Brain microvascular endothelial cell (primary cell): ENCODE data around the gene VSTM5.
A peak's percentile ranks its signal among the peaks of the same experiment; 100 is the strongest.

Experiments
- DNase-seq: peaks from one replicate; pipeline ENCODE4 v3.0.0-alpha.2; 2020
- H3K27ac ChIP-seq: fragments of 250-450 bp; sonication (Bioruptor Pico); 2 replicates; pipeline ENCODE4 v1.5.1; 2020; ENCODE audit warnings: mild to moderate bottlenecking, moderate library complexity
- H3K27me3 ChIP-seq: fragments of 250-450 bp; sonication (Bioruptor Pico); replicated peaks from 2 replicates; pipeline ENCODE4 v1.5.1; 2020; ENCODE audit warnings: mild to moderate bottlenecking
- H3K36me3 ChIP-seq: fragments of 250-450 bp; sonication (Bioruptor Pico); replicated peaks from 2 replicates; pipeline ENCODE4 v1.5.1; 2020; ENCODE audit warnings: mild to moderate bottlenecking
- H3K4me3 ChIP-seq: 2 replicates; pipeline ENCODE4 v1.5.1; 2011; ENCODE audit warnings: low read depth, mild to moderate bottlenecking, control low read depth, low read length, moderate library complexity
- CTCF ChIP-seq: IDR thresholded peaks from 2 replicates; pipeline ENCODE4 v1.5.1; 2011; ENCODE audit warnings: low read depth, mild to moderate bottlenecking, moderate library complexity, low read length, control low read depth, inconsistent platforms; ENCODE audit errors: missing control alignments
- in situ Hi-C: cut with HindIII; loops from 2 replicates; pipeline ENCODE4 v1.10.0; 2017; ENCODE audit warnings: low sequenced_read_pairs, low pct_ligation_motif_present

Gene VSTM5

DNA sequence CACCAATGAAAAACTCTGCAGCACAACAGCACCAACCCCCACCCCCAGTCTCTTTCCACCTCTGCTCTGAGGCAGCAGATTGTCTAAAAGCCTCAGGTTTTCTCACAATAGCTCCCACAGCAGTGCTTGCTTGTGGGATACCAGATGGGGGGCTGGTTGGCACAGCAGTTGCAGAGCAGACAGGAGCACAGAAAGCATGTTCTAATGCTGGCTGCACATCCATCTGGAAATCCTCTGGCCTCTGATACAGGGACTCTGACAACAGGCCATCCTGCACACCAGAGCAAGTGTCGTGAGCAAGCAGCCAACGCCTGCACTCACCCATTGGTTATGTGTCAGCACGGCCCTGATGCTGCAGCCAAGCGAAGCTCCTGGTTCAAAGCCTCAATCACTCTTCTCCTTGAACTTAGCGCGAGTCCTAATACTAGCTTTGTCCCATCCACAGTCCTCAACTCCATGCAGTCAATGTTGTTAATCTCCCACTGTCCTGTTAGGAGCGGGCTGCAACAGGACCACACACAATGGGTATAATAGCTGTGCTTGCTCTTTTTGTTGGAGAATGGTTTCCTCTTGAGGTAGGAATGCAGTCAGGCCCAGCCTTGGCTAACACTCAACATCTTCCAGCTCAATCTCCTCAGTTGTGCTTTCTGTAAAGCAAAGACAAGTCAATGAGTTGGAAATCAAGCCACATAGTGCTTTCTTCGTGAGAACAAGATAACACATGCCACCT lies 30.3 kb downstream of the VSTM5 start:
- no peak overlapping the region for H3K27ac ChIP-seq
- no peak for TF ChIP-seq CTCF
- H3K4me3 ChIP-seq, result no peak overlapping the region
- no peaks in the 10 kb centered on the region for H3K36me3 ChIP-seq
- DNase-seq, result no peak
- in situ Hi-C loops, result no loop called here
- no peaks in the 10 kb centered on the region for H3K27me3 ChIP-seq

DNA sequence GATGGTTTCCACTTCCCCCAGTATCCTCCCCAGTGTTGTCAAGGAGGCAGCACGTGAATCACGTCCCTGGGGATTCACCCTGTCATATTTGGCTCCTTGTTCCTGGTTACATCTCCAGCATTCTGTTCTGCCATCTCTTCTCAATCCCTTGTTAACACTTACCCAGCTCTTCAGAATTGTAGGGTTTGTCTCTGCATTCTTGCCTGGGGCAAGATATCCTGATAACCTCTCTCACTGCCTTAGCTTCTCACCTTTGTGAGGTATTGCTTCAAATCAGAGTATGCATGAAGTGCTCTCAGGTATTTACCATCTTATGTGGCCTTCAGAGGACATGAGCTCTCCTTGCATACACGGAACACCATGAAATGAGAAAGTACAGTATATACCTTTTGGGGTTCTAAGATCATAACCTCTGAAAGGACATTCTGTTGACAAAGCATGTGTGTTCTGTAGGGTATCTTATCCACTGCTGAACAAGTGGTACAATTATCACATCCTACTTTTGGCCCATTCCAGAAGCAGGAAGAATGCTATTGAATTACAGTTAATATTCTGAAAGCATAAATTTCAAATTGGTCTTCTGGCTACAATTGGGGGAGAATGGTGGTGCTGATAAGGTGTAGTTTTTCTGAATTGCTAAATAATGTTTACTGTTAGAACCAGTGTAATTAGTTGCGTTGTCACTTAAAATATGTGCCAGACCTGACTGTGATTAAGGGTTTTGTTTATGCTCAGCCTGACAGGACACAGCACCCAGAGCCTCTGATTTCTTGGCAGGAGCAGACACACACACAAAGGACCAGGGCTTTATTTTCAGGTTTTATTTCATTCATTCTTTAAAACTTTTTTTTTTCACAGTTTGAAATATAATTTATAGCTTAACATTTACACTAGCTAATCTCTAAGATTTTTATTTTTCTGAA lies 32.7 kb downstream of the VSTM5 start:
- Histone ChIP-seq H3K27ac (no peak overlapping the region), H3K27me3 (no peaks in the 10 kb centered on the region), H3K36me3 (peaks cover 9% of the 10 kb centered on the region), H3K4me3 (no peak overlapping the region)
- in situ Hi-C loops, result no loop called here
- DNase-seq, result no peak
- TF ChIP-seq CTCF, result no peak

DNA sequence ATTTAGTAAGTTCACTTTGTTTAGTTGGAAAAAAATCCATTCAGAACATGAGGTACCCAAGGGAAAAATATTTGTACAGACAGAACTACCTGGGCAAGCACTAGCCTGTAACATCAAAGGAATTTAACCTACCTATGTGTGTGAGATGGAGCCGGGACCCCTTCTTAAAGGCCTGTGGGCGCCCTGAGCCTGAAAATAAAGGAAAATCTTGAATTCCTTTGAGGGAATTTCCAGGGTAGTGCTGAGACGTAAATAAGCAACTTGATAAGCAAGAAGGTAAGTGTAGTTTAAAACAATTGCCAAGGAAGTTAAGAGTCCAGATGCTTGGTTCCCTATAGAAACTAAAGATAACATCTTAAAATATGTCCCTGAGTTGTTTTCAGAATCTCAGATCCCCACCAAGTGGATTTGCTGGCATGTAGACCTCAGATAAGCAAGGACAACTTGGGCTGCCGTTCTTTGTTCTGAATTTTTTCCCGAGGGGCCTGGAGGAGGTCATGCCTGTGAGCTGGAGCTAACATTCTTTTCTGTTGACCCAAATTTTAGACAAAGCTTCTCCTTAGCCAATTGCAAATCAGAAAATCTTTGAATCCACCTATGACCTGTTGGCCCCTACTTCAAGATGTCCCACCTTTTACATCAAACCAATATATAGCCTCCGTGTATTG lies 35.3 kb downstream of the VSTM5 start:
- no peak for TF ChIP-seq CTCF
- Histone ChIP-seq H3K27me3 (no peaks in the 10 kb centered on the region), H3K36me3 (peaks cover 32% of the 10 kb centered on the region), H3K27ac (no peak overlapping the region), H3K4me3 (no peak overlapping the region)
- in situ Hi-C loops, result no loop called here
- peak; percentile 9 for DNase-seq

DNA sequence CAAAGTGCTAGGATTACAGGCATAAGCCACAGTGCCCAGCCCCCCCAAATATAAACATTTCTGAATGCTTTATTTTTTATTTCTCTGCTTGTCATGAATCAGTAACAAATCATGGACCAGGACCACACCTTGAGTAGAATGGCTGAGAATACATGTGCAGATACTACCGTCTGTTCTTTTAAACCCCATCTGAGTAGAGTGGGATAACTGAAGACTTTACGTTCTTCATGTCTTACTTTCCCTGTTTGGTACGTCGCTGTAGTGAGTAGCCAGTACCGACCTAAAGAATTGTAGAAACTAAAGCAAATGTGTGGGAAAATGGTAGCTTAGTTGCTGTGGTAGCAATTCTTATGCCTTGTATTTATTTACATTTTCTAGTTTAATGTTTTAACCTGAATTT lies 36.4 kb downstream of the VSTM5 start:
- in situ Hi-C loops, result no loop called here
- no peak for TF ChIP-seq CTCF
- H3K27ac ChIP-seq, result no peak overlapping the region
- no peak overlapping the region for H3K4me3 ChIP-seq
- no peak for DNase-seq
- H3K36me3 ChIP-seq, result peaks cover 35% of the 10 kb centered on the region
- H3K27me3 ChIP-seq, result no peaks in the 10 kb centered on the region

- H3K4me3 ChIP-seq, result no peak overlapping the region
- H3K36me3 ChIP-seq, result peaks cover 67% of the 10 kb centered on the region
- no peak overlapping the region for H3K27ac ChIP-seq
- in situ Hi-C loops, result no loop called here
- no peak for DNase-seq
- no peaks in the 10 kb centered on the region for H3K27me3 ChIP-seq
- no peak for TF ChIP-seq CTCF
Observed at GRCh38 chr11:93807980-93808379, 42.4 kb downstream of the VSTM5 start.
